HG03025 (cell line): Measurements from ENCODE around the gene DTNBP1.

Source experiments
- ATAC-seq: cut with Tn5 transposase; IDR thresholded peaks from one replicate; pipeline ENCODE4 v1.9.1; 2021; ENCODE audit warnings: mild to moderate bottlenecking, moderate library complexity; ENCODE audit not compliant: unreplicated experiment, low FRiP score

DTNBP1 gene

GRCh38 chr6:15505463-15505918 is 157.3 kb downstream of the DTNBP1 start:
- no peak for ATAC-seq

DNA sequence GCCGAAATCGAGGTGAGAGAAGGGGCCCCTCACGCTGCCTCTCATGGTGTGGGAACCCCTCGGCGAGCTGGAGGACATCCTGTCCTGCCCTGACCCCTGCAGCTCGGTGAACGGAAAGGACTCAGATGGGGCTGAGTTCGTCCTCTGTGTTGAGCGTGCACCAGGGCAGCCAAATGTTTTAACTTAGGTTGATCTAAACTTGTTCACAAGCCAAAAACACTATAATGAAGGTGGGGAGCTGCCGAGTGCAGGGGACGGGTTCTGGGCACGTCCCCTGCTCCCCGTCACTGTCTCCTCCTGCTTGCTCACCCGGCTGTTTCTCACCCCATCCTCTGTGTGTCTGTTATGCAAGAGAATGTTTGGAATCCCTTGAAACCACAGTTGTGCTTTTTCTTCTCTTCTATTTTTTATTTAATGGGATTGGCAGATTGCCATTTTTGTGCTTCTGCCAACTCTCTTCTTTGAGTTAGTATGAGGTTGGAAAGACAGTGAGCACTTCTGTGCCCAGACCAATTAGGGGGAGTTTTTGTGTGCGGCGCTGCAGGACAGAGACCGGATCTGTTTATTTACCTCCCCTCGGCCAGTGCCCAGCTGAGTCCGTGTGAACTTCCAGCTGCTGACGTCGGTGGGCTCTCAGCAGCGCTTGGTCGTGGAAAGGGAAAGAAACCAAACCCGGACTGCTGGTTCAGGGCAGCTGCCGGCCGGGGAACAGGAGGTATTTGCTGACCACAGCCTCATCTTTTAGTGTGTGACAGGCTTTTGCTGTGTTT is 158.1 kb downstream of the DTNBP1 start:
- ATAC-seq: no peak

DNA sequence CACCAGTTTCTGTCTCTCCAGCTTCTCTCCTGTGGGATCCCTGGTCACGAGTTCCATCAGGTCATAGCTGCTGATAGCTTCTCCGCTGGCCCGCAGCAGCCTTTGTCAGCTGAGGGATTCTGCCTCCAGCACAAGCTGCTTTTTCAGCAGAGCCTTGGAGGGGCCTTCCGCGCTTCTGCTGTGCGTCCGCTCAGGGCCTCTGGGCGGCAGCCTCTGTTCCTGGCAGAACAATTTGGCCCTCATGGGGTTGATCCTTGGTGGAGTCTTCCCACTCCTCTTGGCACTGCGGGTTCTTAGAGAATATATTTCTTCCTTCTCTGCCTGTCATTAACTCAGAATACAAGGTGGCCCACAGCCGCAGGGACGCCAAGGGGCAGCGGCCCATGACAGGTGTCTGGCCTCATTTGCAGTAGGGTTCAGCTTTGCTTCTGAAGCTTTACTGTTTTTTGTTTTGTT is 158.8 kb downstream of the DTNBP1 start:
- no peak for ATAC-seq

DNA sequence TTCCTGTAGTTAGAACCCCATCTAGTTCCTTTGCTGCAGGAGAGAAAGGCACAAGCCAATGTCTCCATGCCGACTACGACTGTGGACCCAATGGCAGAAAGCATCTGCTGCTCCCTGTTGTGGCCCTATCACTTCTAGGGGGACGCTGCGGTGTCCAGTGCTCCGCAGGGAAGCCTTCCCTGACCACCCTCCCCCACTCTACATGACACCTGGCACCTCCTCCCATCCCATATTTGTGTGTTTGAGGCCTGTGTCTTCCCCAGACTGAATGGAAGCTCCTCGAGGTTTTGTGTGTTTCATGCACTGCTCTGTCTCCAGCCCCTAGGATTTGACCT is 159.5 kb downstream of the DTNBP1 start:
- ATAC-seq: no peak

DNA sequence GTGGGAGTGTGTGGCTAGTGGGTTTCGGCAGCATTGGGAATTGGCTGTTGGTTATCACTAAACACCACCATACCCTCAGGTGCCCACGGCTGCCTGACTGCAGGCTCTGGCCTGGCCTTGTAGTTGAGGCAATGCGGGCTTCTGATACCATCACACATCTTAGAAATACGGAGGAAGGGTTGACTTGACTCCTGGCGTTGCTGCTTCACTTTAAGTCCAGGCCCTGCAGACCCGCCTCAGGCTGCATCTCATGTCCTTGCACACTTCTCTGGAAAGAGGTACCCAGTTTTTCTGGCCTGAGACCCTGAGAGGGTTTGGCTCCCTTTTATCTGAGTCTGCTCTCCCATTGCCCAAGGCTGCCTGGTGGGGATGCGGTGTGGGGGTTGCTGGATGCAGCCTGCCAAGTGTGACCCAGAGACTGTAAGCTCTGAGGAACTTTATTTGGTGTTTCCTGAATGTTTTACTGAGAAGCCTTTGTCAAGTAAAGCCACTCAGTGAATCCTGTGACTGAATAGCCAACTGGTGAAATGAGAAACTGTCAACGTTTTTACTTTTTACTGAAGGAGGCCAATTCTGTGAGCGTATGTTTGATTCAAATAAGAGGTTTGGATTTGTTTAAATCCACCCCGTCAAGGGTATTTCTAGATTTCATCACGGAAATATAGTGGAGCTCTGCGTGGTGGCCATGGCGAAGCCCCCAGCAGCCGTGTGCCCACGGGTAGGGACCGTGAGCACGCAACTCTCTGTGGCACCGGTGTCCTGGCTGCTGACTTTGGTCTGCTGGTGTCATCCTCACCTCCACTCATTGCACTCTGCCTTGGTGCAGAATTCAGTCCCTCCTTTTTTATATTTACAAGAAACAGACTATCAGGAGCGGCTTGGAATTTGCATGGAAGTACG is 160.1 kb downstream of the DTNBP1 start:
- no peak for ATAC-seq

DNA sequence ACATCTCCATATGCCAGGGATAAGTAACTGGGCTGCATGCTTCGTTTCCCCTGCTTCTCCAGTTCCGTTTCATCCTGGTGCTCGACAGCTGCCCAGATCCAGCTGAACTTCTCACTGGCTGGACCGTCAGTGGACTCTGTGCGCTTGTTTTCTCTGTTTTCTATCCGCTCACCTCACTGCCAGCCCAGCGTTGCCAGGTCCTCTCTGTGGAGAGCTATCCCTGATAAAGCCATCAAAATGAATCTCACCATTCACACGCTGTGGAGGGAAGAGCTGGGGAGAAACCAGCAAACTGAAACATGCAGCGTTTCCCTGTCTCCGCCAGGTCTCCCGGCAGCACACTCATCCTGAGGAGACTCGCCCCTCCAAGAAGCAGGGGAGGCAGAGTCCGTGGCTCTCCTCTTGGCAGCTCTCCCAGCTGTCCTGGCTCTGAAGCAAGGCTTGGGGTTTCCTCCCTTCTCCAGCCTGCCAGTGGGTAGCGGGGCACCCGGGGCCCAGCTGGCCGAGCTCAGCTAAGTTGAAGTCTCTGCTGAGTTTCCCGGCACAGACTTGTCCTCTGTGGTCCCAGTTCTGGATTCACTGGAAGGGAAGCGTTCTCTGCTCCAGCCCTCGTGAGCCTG is 160.9 kb downstream of the DTNBP1 start:
- ATAC-seq: no peak

GRCh38 chr6:15500901-15501825 is 161.7 kb downstream of the DTNBP1 start:
- ATAC-seq: no peak

- no peak for ATAC-seq
Measured at GRCh38 chr6:15500078-15500740, 162.6 kb downstream of the DTNBP1 start.

GRCh38 chr6:15499591-15499990 is 163.2 kb downstream of the DTNBP1 start:
- ATAC-seq: no peak

GRCh38 chr6:15499125-15499524 is 163.7 kb downstream of the DTNBP1 start:
- no peak for ATAC-seq

DNA sequence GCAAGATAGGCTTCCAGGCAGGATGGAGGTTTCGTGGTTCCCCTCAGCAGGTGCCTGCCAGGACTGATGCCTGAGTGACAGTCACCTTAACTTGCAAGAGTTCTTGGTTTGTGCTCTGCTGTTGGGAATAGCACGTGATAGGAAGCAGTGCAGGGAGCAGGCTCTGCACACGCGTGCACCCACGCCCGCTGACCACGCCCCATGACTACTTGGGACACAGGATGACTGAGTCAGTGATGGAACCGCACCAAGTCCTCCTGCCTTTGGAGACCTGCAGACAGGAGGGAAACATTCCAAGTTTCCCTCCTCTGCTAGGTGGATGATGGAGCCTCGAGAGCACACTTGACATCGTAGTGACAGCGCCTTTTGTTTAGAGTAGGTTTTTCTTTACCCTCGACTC is 164.2 kb downstream of the DTNBP1 start:
- ATAC-seq: no peak

DNA sequence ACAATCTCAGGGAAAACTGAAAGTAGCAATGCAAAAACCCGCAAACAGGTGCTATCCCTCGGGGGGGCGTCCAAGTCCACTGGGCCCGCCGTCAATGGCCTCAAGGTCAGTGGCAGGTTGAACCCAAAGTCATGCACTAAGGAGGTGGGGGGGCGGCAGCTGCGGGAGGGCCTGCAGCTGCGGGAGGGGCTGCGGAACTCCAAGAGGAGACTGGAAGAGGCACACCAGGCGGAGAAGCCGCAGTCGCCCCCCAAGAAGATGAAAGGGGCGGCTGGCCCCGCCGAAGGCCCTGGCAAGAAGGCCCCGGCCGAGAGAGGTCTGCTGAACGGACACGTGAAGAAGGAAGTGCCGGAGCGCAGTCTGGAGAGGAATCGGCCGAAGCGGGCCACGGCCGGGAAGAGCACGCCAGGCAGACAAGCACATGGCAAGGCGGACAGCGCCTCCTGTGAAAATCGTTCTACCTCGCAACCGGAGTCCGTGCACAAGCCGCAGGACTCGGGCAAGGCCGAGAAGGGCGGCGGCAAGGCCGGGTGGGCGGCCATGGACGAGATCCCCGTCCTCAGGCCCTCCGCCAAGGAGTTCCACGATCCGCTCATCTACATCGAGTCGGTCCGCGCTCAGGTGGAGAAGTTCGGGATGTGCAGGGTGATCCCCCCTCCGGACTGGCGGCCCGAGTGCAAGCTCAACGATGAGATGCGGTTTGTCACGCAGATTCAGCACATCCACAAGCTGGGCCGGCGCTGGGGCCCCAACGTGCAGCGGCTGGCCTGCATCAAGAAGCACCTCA is 166.3 kb downstream of the DTNBP1 start:
- no peak for ATAC-seq

GRCh38 chr6:15495375-15495901 is 167.4 kb downstream of the DTNBP1 start:
- ATAC-seq: no peak

GRCh38 chr6:15493437-15494168 is 169.2 kb downstream of the DTNBP1 start:
- no peak for ATAC-seq

GRCh38 chr6:15491986-15492269 is 170.9 kb downstream of the DTNBP1 start:
- no peak for ATAC-seq

GRCh38 chr6:15491255-15491985 is 171.4 kb downstream of the DTNBP1 start:
- no peak for ATAC-seq
